Adrenal gland (tissue), 5 donors: ENCODE measurements around the gene TMPRSS12.

Experiments
- POLR2A ChIP-seq, 2 donors: fragments of 450-650 bp; IDR thresholded peaks; one replicate each; pipeline ENCODE4 v1.6.1; 2017; ENCODE audit warnings: antibody characterized with exemption in 2 of 2, mild to moderate bottlenecking in 2 of 2, moderate library complexity in 1 of 2
- TF ChIP-seq, protein P1 (sequence below), 6 experiments: fragments of 450-650 bp in 4 of 6; fragments of 200-600 bp in 2 of 6; sonication (generic) in 1 of 6; IDR thresholded peaks; 1 replicate in 5 of 6; 2 replicates in 1 of 6; pipeline versions ENCODE4 v1.5.1 to v1.8.0; 2016 to 2021; ENCODE audit warnings: antibody characterized with exemption in 6 of 6, mild to moderate bottlenecking in 2 of 6, moderate library complexity in 1 of 6
- donor health status: DM: no; HTN: no; CAD: no.

DNA sequence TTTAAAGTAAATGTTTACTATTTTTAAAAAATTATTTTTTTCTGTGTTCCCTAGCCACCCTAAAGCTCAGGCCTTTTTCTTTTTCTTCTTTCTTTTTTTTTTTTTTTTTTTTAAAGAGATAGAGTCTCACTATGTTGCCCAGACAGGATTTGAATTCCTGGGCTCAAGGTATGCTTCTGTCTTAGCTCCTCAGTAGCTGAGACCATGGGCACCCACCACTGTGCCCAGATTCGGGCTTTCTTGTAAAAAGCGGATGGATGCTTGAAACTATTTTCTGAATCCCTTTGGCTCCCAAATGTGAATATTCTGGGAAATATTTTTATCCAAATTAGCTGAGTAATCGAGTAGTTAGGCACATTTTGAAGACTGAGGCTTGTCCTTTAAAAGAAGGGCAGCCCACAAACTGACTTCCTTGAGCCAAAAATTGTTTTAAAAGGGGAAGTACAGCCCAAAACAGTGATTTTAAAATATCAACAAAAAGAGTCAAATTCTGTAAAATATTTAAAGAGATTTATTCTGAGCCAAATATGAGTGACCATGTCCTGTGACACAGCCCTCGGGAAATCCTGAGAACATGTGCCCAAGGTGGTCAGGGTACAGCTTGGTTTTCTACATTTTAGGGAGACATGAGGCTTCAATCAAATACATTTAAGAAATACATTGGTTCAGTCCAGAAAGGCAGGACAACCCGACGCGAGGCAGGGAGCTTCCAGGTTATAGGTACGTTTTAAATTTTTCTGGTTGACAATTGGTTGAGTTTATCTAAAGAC lies 80.8 kb downstream of the TMPRSS12 start:
- TF ChIP-seq, protein P1, sequence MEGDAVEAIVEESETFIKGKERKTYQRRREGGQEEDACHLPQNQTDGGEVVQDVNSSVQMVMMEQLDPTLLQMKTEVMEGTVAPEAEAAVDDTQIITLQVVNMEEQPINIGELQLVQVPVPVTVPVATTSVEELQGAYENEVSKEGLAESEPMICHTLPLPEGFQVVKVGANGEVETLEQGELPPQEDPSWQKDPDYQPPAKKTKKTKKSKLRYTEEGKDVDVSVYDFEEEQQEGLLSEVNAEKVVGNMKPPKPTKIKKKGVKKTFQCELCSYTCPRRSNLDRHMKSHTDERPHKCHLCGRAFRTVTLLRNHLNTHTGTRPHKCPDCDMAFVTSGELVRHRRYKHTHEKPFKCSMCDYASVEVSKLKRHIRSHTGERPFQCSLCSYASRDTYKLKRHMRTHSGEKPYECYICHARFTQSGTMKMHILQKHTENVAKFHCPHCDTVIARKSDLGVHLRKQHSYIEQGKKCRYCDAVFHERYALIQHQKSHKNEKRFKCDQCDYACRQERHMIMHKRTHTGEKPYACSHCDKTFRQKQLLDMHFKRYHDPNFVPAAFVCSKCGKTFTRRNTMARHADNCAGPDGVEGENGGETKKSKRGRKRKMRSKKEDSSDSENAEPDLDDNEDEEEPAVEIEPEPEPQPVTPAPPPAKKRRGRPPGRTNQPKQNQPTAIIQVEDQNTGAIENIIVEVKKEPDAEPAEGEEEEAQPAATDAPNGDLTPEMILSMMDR (IDR thresholded peaks at IDR 0.05), result no peak
- no peak for TF ChIP-seq POLR2A (IDR thresholded peaks at IDR 0.05)
